Activated T-cell treated with anti-CD3 and anti-CD28 coated beads, Interleukin-2, amount 50 U/mL, for 24 hours (primary cell): ENCODE data around the gene RAD54L2.

ENCODE experiments used
- DNase-seq: peaks from one replicate; pipeline ENCODE4 v3.0.0-alpha.2; 2020
- H3K27ac Mint-ChIP-seq: 2 replicates; pipeline ENCODE4 v1.8.0; 2020; ENCODE audit warnings: mild to moderate bottlenecking, mixed read lengths
- H3K27me3 Mint-ChIP-seq: 2 replicates; pipeline ENCODE4 v1.8.0; 2020; ENCODE audit warnings: mixed read lengths
- H3K36me3 Mint-ChIP-seq: 2 replicates; pipeline ENCODE4 v1.8.0; 2020; ENCODE audit warnings: low read depth, mixed read lengths
- H3K4me1 Mint-ChIP-seq: 2 replicates; pipeline ENCODE4 v1.8.0; 2020; ENCODE audit warnings: low read depth, mixed read lengths
- H3K4me3 Mint-ChIP-seq: 2 replicates; pipeline ENCODE4 v1.8.0; 2020; ENCODE audit warnings: mild to moderate bottlenecking, moderate library complexity, mixed read lengths
- H3K9me3 Mint-ChIP-seq: 2 replicates; pipeline ENCODE4 v1.8.0; 2020; ENCODE audit warnings: mixed read lengths

The RAD54L2 gene

DNA sequence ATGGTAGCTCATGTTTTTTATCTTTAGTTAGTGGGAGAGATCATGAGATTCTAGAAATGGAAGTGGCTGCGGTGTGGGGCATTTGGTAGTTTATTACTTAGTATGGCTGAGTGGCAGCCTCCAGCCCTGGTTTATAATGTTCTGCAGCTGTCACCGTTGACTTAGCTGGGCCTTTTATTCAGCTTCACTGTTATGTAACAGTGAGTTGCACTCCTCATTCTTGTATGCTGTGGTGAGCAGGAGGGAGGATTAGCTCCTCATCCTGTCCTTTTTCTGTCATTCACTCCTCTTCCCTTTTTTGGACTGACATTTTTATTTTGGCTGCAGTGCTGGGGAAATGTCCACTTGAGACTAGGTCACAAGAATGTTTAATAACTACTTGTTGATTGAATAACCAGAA, 29.5 kb downstream of the RAD54L2 start:
- no peak overlapping the region for H3K27ac Mint-ChIP-seq
- DNase-seq = no peak
- peaks cover 47% of the 10 kb centered on the region for H3K36me3 Mint-ChIP-seq
- H3K9me3 Mint-ChIP-seq = no peaks in the 10 kb centered on the region
- peaks cover 24% of the 10 kb centered on the region for H3K4me1 Mint-ChIP-seq
- no peak overlapping the region for H3K4me3 Mint-ChIP-seq
- H3K27me3 Mint-ChIP-seq = no peaks in the 10 kb centered on the region

DNA sequence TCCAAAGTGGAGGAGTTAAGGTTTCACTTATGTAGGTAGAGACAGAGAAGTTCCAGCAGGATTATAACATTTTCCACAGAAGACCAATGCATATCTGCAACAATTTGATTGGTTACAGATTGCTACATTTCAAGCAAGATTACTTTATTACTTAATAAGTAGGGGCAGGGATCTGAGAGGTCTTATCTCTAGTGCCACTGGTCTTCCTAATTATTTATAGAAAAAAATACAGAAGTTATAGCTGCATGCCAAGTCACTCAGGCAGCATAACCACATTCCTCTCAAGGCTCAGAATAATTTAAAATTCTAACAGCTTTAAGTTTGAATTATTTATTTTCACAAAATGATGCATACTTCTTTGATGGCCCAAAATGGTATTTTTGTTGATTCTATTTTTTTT, 30.5 kb downstream of the RAD54L2 start:
- no peak for DNase-seq
- Mint-ChIP-seq H3K4me3 (no peak overlapping the region), H3K27me3 (no peaks in the 10 kb centered on the region), H3K27ac (no peak overlapping the region), H3K36me3 (peaks cover 49% of the 10 kb centered on the region), H3K9me3 (no peaks in the 10 kb centered on the region), H3K4me1 (peaks cover 15% of the 10 kb centered on the region)

- Mint-ChIP-seq H3K4me1 (peaks cover 24% of the 10 kb centered on the region), H3K27me3 (no peaks in the 10 kb centered on the region), H3K4me3 (no peak overlapping the region), H3K9me3 (peaks cover 2% of the 10 kb centered on the region), H3K27ac (no peak overlapping the region), H3K36me3 (peaks cover 62% of the 10 kb centered on the region)
- no peak for DNase-seq
These were observed 39.7 kb downstream of the RAD54L2 start for GRCh38 chr3:51578238-51578637.

DNA sequence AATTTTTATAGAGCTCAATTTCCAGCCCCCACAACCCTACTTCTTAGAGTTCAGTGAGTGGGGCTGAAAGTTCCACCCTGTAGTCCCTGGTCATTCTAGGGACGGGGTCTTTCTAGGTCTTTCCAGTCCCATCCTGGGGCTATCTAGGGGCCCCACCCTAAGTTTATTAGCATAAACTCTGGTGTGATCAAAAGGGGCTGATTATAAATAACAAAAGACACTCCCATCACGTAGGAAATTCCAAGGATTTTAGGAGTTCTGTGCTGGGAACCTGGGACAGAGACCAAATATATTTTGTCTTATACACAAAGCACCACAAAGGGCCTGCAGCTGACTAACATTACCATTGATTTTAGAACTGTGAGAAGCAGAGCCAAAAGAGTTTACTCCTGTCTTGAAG, 41.9 kb downstream of the RAD54L2 start:
- no peaks in the 10 kb centered on the region for H3K27me3 Mint-ChIP-seq
- H3K27ac Mint-ChIP-seq = no peak overlapping the region
- H3K36me3 Mint-ChIP-seq = peaks cover 56% of the 10 kb centered on the region
- peaks cover 26% of the 10 kb centered on the region for H3K4me1 Mint-ChIP-seq
- H3K9me3 Mint-ChIP-seq = no peaks in the 10 kb centered on the region
- H3K4me3 Mint-ChIP-seq = no peak overlapping the region
- DNase-seq = no peak

DNA sequence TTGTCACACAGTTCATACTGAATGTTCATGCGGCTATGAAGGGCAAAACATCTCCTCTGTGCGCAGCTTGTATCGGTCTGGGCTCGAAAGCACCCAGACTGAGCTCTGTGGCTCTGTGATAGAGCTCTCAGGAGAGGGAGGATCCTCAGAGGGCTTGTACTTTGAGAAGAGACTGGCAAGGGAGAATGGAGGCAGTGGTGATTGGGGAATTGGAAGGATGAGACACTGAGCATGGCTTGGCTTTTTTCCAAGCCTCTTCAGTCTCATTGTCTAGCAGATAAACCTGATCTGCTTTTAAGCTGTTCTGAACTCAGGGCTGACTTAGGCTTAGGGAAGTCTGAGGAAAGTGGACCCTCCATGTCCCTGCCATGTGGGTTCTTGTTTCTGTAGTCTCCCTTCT, 43.0 kb downstream of the RAD54L2 start:
- no peaks in the 10 kb centered on the region for H3K9me3 Mint-ChIP-seq
- H3K36me3 Mint-ChIP-seq = peaks cover 53% of the 10 kb centered on the region
- DNase-seq = no peak
- H3K27ac Mint-ChIP-seq = no peak overlapping the region
- peaks cover 16% of the 10 kb centered on the region for H3K4me1 Mint-ChIP-seq
- H3K27me3 Mint-ChIP-seq = no peaks in the 10 kb centered on the region
- no peak overlapping the region for H3K4me3 Mint-ChIP-seq

DNA sequence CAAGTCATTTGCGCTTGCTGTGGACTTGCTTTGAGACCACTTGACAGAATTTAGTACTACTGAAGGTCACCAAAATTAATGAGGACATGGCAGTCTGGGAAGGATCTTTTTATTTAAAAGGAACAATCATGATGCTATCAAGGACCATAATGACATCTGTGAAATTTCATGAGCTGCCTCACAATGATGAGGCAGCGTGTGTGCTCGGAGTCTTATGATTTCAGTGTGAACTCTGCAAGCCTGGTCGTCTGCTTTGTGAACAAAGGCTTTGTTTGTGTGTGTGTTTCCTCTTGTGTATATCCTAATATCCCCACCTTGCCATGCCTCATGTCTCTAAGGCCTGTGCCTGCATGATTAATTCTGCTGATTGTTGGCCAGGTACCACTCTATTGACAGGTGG, 46.7 kb downstream of the RAD54L2 start:
- peaks cover 61% of the 10 kb centered on the region for H3K36me3 Mint-ChIP-seq
- no peak for DNase-seq
- no peak overlapping the region for H3K4me3 Mint-ChIP-seq
- no peaks in the 10 kb centered on the region for H3K27me3 Mint-ChIP-seq
- no peak overlapping the region for H3K27ac Mint-ChIP-seq
- peaks cover 13% of the 10 kb centered on the region for H3K4me1 Mint-ChIP-seq
- no peaks in the 10 kb centered on the region for H3K9me3 Mint-ChIP-seq

DNA sequence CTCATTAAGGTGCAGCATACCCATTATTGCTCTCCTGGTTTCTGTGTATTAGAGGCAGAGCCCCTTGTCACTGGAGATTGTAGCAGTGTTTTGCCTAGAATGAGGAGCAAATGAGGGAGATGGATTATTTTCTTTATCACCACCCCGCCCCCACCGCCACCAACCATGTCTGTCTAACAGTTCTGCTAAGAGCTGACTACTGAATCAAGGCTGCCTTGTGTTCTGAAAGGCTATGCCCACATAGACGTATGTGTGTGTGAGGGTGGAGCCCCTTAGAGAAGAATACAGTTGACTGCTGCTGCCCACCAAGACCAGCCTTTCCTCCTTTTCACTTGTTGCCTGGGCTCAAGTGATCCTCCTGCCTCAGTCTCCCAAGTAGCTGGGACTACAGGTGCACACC, 47.4 kb downstream of the RAD54L2 start:
- Mint-ChIP-seq H3K27ac (no peak overlapping the region), H3K9me3 (no peaks in the 10 kb centered on the region), H3K27me3 (no peaks in the 10 kb centered on the region), H3K4me1 (peaks cover 13% of the 10 kb centered on the region), H3K4me3 (no peak overlapping the region), H3K36me3 (peaks cover 64% of the 10 kb centered on the region)
- DNase-seq = no peak
